HepG2 (cell line): ENCODE data around the gene ANKRD61. TPM values are rescaled to one million over a fixed set of nuclear protein-coding genes. Genes with fewer than 3 reads are reported as not detected.
A peak's percentile ranks its signal among the peaks of the same experiment; 100 is the strongest.

Experiments
- ATM ChIP-seq: fragments of 450-650 bp; IDR thresholded peaks from 2 replicates; pipeline ENCODE4 v1.7.1; 2017; ENCODE audit warnings: mild to moderate bottlenecking, borderline replicate concordance
- CBX2 ChIP-seq, 2 experiments: fragments of 200-600 bp in 1 of 2; sonication (generic); formaldehyde crosslinking in 1 of 2; IDR thresholded peaks; 2 replicates each; pipeline versions ENCODE4 v1.7.0 to v1.8.1; 2018 to 2022; ENCODE audit warnings: low read depth in 2 of 2, low read length in 1 of 2, mild to moderate bottlenecking in 1 of 2, missing genetic modification reagents in 1 of 2
- CHCHD3 ChIP-seq: sonication (generic); formaldehyde crosslinking; IDR thresholded peaks from 2 replicates; pipeline ENCODE4 v1.8.0; 2022; ENCODE audit warnings: mild to moderate bottlenecking, missing genetic modification reagents, moderate library complexity
- DR1 ChIP-seq: sonication (generic); formaldehyde crosslinking; IDR thresholded peaks from 2 replicates; pipeline ENCODE4 v1.8.0; 2021; ENCODE audit warnings: mild to moderate bottlenecking, missing genetic modification reagents, inconsistent platforms
- FIP1L1 ChIP-seq: fragments of 200-400 bp; formaldehyde crosslinking; IDR thresholded peaks from 2 replicates; pipeline ENCODE4 v1.6.1; 2018; ENCODE audit warnings: low read depth, mild to moderate bottlenecking, low read length, moderate library complexity, borderline replicate concordance; ENCODE audit not compliant: insufficient read depth
- FLYWCH1 ChIP-seq: sonication (generic); formaldehyde crosslinking; IDR thresholded peaks from 2 replicates; pipeline ENCODE4 v1.8.1; 2023; ENCODE audit warnings: mild to moderate bottlenecking, missing genetic modification reagents
- HDAC1 ChIP-seq: sonication (generic); formaldehyde crosslinking; IDR thresholded peaks from 2 replicates; pipeline ENCODE4 v1.5.1; 2020; ENCODE audit warnings: mild to moderate bottlenecking, missing genetic modification reagents
- IKZF1 ChIP-seq: fragments of 450-650 bp; IDR thresholded peaks from 2 replicates; pipeline ENCODE4 v1.7.1; 2016
- MIXL1 ChIP-seq: IDR thresholded peaks from 2 replicates; pipeline ENCODE4 v1.6.1; 2016
- NCOA5 ChIP-seq: sonication (generic); formaldehyde crosslinking; IDR thresholded peaks from 2 replicates; pipeline ENCODE4 v1.4.0; 2020; ENCODE audit warnings: missing genetic modification reagents
- PAF1 ChIP-seq: IDR thresholded peaks from 2 replicates; pipeline ENCODE4 v1.6.1; 2016; ENCODE audit warnings: missing genetic modification reagents, missing compliant biosample characterization
- SNAPC2 ChIP-seq: sonication (generic); formaldehyde crosslinking; IDR thresholded peaks from 2 replicates; pipeline ENCODE4 v1.8.1; 2022; ENCODE audit warnings: mild to moderate bottlenecking, missing genetic modification reagents
- SPEN ChIP-seq: sonication (generic); formaldehyde crosslinking; IDR thresholded peaks from 2 replicates; pipeline ENCODE4 v1.5.1; 2020; ENCODE audit warnings: low read depth, mild to moderate bottlenecking, missing genetic modification reagents
- SYNCRIP ChIP-seq: fragments of 200-400 bp; formaldehyde crosslinking; IDR thresholded peaks from 2 replicates; pipeline ENCODE4 v1.6.1; 2018; ENCODE audit warnings: mild to moderate bottlenecking, low read depth, low read length; ENCODE audit not compliant: insufficient read depth
- ZNF12 ChIP-seq: sonication (generic); formaldehyde crosslinking; IDR thresholded peaks from 2 replicates; pipeline ENCODE4 v1.5.0; 2020; ENCODE audit warnings: missing genetic modification reagents
- ZNF263 ChIP-seq: sonication (generic); formaldehyde crosslinking; IDR thresholded peaks from 2 replicates; pipeline ENCODE4 v1.4.0; 2020; ENCODE audit warnings: missing genetic modification reagents
- ZNF709 ChIP-seq: sonication (generic); formaldehyde crosslinking; IDR thresholded peaks from 2 replicates; pipeline ENCODE4 v1.5.0; 2020; ENCODE audit warnings: mild to moderate bottlenecking, missing genetic modification reagents
- ZNF761 ChIP-seq: sonication (generic); formaldehyde crosslinking; conservative IDR thresholded peaks from 2 replicates; pipeline ENCODE4 v1.4.0; 2020; ENCODE audit warnings: mild to moderate bottlenecking, missing genetic modification reagents
- ZNF839 ChIP-seq: sonication (generic); formaldehyde crosslinking; IDR thresholded peaks from 2 replicates; pipeline ENCODE4 v1.4.0; 2020; ENCODE audit warnings: missing genetic modification reagents, mild to moderate bottlenecking, borderline replicate concordance
- ZNF883 ChIP-seq: sonication (generic); formaldehyde crosslinking; IDR thresholded peaks from 2 replicates; pipeline ENCODE4 v1.5.1; 2020; ENCODE audit warnings: mild to moderate bottlenecking, missing genetic modification reagents; ENCODE audit errors: not compliant biosample characterization
- polyA plus RNA-seq, 8 experiments: library from polyadenylated mRNA; depleted of rRNA in 3 of 8; stranded (reverse) in 7 of 8; unstranded in 1 of 8; fragments of >200 nt; fragmentation: Illumina TruSeq in 4 of 8; extraction: Trizol in 4 of 8; gene quantifications; 2 replicates each; pipeline versions ENCODE4 v1.2.1 to v1.2.3, GENCODE V29; 2011 to 2016; ENCODE audit warnings: low read depth in 4 of 8, missing spikeins in 1 of 8, mixed read lengths in 1 of 8; ENCODE audit not compliant: insufficient read depth in 1 of 8
- total RNA-seq, 5 experiments: library from RNA; depleted of rRNA; stranded (reverse); fragments of >200 nt; fragmentation: Illumina TruSeq; extraction: Trizol; gene quantifications; 2 replicates each; pipeline ENCODE4 v1.2.3, GENCODE V29; 2016; ENCODE audit warnings: low read depth in 1 of 5
- TF ChIP-seq, protein P1 (sequence below): IDR thresholded peaks from 2 replicates; pipeline ENCODE4 v1.6.1; 2012; ENCODE audit warnings: inconsistent platforms
- TF ChIP-seq, protein P2 (sequence below): sonication (generic); formaldehyde crosslinking; IDR thresholded peaks from 2 replicates; pipeline ENCODE4 v1.9.0; 2021; ENCODE audit warnings: missing genetic modification reagents, borderline replicate concordance
- TF ChIP-seq, protein P3 (sequence below): sonication (generic); formaldehyde crosslinking; IDR thresholded peaks from 2 replicates; pipeline ENCODE4 v1.4.0; 2020; ENCODE audit warnings: missing genetic modification reagents
- TF ChIP-seq, protein P4 (sequence below): sonication (generic); formaldehyde crosslinking; conservative IDR thresholded peaks from 2 replicates; pipeline ENCODE4 v1.4.0; 2020; ENCODE audit warnings: missing genetic modification reagents

The ANKRD61 gene
- total and polyA plus RNA-seq, 2 of the 13 experiments (the other 11 are each of a cell fraction or from before 2014, with no cell fraction given): 0.13 TPM; not detected in 1

DNA sequence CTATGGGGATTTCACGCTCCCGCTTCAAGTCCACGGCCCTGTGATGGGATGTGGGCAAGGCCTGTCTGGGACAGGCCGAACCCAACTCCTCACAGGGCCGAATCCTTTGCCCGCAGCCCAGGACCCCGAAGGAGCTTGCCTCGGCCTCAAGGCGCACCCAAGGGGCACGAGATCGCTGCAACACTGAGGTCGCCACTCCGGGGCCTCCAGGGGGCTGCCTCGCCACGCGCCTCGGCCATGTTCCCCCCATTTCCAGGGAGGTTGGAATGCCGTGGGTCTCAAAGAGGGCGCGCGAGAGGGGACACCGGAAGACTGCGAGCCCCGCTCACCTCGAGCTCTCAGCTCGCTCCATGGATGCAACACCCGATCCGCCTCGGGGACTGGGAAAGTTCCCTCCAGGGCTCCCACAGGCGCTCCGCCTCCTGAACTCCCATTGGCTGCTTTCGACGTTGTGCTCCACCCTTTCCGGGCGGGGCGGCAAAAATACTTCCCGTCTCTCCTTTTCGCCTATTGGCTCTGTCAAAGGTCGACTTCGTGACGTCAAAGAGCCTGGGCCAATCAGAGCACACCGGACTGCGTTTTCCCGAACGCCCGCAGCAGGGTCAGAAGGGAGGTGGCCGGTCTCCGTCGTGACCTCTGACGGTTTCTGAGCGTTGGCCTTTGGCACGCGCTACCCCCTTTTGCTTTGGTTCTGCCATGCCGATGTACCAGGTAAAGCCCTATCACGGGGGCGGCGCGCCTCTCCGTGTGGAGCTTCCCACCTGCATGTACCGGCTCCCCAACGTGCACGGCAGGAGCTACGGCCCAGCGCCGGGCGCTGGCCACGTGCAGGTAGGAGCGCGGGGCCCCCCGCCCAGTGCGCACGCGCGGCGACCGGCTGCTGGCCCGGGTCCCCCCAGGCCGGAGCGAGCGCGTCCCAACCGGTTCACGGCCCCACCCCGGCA lies 22.2 kb upstream of the ANKRD61 start, which contains the start of the genes AIMP2 and PMS2 (continued):
- TF ChIP-seq, protein P1, sequence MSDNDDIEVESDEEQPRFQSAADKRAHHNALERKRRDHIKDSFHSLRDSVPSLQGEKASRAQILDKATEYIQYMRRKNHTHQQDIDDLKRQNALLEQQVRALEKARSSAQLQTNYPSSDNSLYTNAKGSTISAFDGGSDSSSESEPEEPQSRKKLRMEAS: peak; percentile 100
- TF ChIP-seq MIXL1 (CRISPR knock-in tag) (peak; percentile 76), ZNF709 (CRISPR knock-in tag) (peak; percentile 100), ZNF883 (peak; percentile 100), ZNF839 (peak; percentile 96; the same call in 1 of the 2 replicates), NCOA5 (CRISPR knock-in tag) (peak; percentile 68; the same call in 1 of the 2 replicates), ZNF263 (CRISPR knock-in tag) (peak; percentile 83; the same call in 1 of the 2 replicates), FLYWCH1 (CRISPR knock-in tag) (peak; percentile 99), ATM (no peak), SYNCRIP (no peak), CBX2 (IDR thresholded peaks at IDR 0.05; ENCODE audit: low read depth, low read length) (no peak), CBX2 (CRISPR knock-in tag; IDR thresholded peaks at IDR 0.05; ENCODE audit: low read depth) (peak; percentile 83; the same call in 1 of the 2 replicates), FIP1L1 (0 out of 2 replicates have a peak, but pooled peaks have one; percentile 3), SPEN (CRISPR knock-in tag) (peak; percentile 99), SNAPC2 (CRISPR knock-in tag) (peak; percentile 97), ZNF12 (CRISPR knock-in tag) (peak; percentile 85), ZNF761 (peak; percentile 99), IKZF1 (no peak), PAF1 (CRISPR knock-in tag) (peak; percentile 72; the same call in 1 of the 2 replicates), DR1 (peak; percentile 91), HDAC1 (CRISPR knock-in tag) (peak; percentile 99), CHCHD3 (CRISPR knock-in tag) (peak; percentile 99)
- TF ChIP-seq, protein P2, sequence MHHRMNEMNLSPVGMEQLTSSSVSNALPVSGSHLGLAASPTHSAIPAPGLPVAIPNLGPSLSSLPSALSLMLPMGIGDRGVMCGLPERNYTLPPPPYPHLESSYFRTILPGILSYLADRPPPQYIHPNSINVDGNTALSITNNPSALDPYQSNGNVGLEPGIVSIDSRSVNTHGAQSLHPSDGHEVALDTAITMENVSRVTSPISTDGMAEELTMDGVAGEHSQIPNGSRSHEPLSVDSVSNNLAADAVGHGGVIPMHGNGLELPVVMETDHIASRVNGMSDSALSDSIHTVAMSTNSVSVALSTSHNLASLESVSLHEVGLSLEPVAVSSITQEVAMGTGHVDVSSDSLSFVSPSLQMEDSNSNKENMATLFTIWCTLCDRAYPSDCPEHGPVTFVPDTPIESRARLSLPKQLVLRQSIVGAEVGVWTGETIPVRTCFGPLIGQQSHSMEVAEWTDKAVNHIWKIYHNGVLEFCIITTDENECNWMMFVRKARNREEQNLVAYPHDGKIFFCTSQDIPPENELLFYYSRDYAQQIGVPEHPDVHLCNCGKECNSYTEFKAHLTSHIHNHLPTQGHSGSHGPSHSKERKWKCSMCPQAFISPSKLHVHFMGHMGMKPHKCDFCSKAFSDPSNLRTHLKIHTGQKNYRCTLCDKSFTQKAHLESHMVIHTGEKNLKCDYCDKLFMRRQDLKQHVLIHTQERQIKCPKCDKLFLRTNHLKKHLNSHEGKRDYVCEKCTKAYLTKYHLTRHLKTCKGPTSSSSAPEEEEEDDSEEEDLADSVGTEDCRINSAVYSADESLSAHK (CRISPR knock-in tag): peak; percentile 78
- TF ChIP-seq, protein P3, sequence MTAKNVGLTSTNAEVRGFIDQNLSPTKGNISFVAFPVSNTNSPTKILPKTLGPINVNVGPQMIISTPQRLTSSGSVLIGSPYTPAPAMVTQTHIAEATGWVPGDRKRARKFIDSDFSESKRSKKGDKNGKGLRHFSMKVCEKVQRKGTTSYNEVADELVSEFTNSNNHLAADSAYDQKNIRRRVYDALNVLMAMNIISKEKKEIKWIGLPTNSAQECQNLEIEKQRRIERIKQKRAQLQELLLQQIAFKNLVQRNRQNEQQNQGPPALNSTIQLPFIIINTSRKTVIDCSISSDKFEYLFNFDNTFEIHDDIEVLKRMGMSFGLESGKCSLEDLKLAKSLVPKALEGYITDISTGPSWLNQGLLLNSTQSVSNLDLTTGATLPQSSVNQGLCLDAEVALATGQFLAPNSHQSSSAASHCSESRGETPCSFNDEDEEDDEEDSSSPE (CRISPR knock-in tag): peak; percentile 87
- TF ChIP-seq, protein P4, sequence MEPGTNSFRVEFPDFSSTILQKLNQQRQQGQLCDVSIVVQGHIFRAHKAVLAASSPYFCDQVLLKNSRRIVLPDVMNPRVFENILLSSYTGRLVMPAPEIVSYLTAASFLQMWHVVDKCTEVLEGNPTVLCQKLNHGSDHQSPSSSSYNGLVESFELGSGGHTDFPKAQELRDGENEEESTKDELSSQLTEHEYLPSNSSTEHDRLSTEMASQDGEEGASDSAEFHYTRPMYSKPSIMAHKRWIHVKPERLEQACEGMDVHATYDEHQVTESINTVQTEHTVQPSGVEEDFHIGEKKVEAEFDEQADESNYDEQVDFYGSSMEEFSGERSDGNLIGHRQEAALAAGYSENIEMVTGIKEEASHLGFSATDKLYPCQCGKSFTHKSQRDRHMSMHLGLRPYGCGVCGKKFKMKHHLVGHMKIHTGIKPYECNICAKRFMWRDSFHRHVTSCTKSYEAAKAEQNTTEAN: peak; percentile 99
